GM21737 (cell line): Measurements from ENCODE around the gene GRWD1.
A peak's percentile ranks its signal among the peaks of the same experiment; 100 is the strongest.

Source experiments
- ATAC-seq: cut with Tn5 transposase; IDR thresholded peaks from one replicate; pipeline ENCODE4 v1.9.1; 2021; ENCODE audit warnings: mild to moderate bottlenecking, moderate library complexity; ENCODE audit not compliant: unreplicated experiment

Gene GRWD1

DNA sequence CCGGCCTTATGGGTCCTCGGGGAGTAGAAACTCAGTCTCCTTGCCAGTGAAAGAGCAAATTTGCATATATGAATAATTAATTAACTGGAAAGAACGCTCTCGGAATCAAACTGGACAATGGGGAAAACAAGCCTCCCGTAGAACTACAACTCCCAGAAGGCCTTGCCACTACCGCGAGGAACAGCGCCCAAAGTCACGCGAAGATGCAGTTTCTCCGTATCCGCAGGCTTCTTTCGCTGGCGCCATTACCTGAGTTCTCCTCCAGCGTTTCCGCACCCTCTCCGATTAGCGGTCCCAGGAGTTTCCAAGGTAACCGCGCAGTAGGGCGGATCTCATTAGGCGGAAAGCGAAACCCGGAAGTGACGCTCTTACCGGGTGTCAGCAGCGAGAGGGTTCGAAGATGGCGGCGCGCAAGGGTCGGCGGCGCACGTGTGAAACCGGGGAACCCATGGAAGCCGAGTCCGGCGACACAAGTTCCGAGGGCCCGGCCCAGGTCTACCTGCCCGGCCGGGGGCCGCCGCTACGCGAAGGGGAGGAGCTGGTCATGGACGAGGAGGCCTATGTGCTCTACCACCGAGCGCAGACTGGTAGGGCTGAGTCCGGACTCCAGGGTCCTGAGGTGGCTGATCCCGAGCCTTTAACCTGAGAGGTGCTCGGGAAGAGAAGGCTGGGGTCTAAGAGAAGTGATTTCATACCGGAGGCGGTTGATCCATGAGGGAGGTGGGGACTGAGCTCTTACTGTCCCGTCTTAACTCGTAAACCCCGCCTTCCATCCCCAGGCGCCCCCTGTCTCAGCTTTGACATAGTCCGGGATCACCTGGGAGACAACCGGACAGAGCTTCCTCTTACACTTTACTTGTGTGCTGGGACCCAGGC, at the start of gene GRWD1:
Gene GRWD1, plus strand, starts transcription at position 378 of the 876 bp plus-strand sequence. Its CDS starts 23 bp downstream, at position 401.
- ATAC-seq, result peak; percentile 83

DNA sequence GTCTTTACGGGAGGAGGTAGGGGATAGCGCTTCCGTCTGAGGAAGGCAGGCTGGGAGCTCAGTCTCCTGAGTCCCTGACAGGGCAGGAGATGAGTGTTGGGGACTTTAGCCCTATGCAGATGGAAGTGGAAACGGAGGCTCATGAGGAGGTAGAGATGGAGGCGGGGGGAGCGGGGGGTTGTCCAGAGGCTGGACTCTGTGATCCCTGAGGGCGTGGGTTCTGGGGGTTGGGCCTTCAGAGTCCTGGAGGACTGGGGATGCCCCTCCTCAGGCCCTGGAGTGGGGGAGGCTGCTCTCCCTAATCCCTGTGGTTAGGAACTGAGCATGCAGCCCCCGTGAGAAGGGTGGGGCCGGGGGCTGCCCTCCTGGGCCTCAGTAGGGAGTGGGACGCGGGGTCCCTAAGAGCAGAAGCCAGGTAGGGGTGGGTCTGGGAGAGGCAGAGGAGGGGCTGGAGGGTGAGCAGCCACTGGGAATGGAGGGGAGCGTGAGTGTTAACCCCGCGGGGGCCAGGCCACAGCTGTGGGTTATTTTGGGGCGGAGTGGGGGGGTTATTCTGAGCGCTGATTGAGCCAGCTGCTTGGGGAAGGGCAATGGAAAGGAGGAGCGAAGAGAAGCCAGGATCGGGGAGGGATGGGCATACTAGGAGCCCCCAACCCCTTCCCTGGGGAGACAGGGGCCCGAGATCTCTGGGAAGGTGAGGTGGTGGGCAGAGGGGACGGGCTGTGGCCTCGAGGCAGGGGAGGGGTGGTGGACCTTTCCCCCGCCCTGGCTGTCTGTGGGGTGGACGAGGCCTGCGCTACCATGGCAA, 49.6 kb upstream of the GRWD1 start:
- no peak for ATAC-seq

DNA sequence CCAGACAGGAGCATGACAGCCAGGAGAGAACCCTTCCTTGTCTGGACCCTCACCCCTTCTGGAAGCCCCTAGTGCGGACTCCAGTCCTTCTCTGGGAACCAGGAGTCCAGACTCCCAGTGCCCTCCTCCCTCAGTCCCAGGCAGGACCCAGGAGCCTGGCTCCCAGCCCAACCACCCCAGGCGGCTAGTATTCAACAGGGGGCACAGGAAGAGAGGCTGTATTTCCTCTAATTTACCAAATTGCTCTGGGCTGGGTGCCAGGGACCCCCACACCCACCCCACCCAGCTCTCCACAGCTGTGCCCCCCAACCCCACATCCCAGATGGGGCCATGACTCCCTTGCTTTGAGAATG, 49.0 kb upstream of the GRWD1 start:
- no peak for ATAC-seq

DNA sequence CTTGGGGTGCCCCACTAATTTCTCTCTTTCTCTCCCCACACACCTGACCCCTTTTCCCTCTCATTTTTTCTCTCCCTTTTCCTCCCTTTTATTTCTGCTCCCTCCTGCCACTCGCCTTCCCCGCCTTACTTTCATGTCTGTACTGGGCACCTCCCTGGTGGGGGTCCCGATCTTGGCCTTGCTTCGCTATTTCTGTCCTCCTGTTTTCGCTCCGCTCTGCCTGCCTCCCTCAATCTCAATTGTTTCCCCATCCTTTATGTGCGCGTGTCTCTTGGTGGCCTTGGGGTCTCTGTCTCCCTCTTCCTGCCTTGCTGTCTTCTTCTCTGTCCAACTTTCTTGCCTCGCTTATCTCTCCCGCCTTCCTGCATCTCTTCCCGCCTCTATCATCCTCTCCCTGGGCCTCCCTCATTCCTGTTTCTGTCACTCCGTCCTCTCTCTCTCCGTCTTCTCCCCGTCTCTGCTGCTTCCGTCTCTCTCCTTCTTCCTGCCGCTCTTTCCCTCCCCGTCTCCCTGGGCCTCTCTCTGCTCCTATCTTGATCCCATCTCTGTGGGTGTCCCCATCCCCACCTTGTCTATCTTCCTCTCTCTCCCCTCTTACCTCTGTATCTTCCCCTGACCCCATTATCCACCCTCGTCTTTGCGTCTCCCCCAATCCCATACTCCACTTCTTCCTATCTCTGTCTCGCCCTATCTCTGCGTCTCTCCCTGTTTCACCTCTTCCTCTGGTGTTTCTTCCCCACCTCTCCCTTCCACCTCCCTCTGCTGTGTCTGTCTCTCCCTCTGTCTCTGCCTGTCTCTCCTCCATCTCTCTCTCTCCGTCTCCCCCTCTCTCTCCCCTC, 48.3 kb upstream of the GRWD1 start:
- ATAC-seq, result no peak

DNA sequence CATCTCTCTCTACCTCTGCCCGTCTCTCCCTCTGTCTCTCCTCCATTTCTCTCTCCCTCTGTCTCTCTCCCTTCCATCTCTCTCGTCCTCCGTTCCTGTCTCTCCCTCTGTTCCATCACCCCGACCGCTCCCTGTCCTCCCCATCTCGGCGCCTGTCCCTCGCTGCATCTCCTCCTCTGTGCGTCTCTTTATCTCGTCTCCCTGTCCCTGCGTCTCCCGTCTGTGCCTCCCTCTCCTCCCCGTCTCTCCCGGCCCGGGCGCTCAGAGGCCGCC, 47.7 kb upstream of the GRWD1 start:
- ATAC-seq, result no peak

DNA sequence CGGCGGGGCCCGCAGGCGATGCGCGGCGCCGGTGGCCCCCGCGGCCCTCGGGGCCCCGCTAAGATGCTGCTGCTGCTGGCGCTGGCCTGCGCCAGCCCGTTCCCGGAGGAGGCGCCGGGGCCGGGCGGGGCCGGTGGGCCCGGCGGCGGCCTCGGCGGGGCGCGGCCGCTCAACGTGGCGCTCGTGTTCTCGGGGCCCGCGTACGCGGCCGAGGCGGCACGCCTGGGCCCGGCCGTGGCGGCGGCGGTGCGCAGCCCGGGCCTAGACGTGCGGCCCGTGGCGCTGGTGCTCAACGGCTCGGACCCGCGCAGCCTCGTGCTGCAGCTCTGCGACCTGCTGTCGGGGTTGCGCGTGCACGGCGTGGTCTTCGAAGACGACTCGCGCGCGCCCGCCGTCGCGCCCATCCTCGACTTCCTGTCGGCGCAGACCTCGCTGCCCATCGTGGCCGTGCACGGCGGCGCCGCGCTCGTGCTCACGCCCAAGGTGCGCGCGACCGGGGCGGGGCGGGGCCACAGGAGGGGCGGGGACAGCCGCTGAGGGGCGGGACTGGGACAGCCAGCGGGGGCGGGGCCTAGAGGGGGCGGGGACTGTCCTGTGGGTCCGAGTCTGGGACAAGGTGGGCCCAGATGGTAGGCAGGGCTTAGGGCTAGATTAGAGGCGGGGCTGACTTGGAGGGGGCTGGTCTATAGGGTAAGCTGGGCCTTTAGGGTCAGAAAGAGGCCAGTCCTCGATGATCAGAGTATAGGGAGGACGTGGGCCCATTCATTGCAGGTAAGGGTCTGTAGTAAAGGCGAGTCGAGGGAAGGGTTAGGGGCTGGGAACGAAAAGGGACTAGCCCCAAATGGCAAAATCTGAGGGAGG, 47.2 kb upstream of the GRWD1 start:
- peak; percentile 57 for ATAC-seq

DNA sequence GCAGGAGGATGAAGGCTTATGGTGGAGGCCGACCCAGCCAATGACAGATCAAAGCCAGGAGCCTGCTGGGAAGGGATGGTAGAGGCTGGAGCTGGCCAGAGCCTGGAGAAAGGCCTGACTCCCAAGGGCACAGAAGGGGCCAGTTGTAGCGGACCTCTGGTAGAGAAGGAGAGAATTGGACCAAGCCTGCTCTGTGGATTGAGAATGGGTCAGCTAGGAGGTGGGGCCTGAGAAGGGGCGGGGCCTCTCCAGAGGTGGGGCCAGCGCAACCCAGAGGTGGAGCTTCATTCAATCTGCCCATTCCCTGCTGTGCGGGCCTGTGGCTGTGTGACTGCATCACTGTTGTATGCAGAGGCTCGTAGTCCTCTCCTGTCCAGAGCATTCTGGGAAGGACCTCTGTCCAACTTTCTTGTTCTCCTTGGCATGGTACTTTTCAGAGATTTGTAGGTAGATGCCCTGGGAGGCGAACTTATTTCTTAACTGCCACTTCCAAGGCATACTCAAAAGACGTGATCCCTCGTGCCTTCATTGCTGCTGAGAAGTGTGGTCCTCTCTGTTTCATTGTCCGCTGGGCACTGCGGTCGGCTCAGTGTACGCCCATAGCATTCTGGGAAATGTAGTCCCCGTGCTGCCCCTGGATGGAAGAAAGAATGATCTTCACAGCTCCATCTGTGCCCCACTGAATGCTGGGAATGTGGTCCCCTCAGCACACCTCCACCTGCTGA, 45.6 kb upstream of the GRWD1 start:
- no peak for ATAC-seq

DNA sequence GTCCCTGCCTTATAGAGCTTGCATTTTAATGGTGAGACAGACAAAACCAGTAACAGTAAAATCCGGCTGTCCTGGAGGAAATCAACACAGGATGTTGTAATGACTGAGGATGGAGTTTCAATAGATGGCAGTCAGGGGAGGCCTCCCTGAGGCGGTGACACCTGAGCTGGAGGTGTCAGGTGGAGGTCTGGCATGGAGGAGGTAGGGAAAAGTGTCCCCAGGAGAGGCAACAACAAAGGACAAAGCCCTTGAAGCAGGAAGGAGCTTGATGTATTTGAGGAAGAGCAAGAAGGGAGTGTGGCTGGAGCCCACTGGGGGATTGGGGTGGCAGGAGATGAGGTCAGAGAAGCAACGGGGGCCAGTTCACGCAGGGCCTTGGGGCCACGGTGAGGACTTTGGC, 44.5 kb upstream of the GRWD1 start:
- ATAC-seq, result no peak

DNA sequence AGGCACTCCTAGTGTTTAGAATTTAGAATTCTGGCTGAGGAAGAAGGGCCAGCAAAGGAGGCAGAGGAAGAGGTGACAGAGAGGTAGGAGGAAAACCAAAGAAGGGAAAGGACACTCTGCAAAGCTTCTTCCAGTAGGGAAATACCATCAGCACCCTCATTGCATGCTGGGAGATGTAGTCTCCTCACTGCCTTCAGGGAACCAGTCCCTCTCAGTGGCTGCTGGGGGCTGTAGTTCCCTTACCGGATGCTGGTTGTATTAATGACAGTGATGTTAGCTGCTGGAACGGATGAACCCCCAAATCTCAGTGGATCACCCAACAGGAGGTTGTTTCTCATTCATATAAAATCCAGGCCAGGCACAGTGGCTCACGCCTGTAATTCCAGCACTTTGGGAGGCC, 42.2 kb upstream of the GRWD1 start:
- no peak for ATAC-seq

DNA sequence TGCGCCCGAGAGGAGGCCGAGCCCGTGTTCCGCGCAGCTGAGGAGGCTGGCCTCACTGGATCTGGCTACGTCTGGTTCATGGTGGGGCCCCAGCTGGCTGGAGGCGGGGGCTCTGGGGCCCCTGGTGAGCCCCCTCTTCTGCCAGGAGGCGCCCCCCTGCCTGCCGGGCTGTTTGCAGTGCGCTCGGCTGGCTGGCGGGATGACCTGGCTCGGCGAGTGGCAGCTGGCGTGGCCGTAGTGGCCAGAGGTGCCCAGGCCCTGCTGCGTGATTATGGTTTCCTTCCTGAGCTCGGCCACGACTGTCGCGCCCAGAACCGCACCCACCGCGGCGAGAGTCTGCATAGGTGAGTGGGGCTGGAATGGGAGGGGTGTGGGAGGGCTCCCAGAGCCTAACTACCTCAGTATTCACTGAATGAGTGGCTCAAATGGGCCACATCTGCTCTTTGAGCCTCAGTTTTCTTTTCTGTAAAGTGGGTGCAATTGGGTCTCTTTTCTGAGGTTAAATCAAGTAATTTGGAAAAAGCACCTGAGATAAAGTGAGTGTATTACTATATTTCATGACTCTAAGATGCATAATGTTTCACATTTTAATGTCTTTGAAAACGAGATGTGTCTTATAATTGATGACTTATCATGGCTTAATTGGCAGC, 40.6 kb upstream of the GRWD1 start:
- ATAC-seq, result no peak

DNA sequence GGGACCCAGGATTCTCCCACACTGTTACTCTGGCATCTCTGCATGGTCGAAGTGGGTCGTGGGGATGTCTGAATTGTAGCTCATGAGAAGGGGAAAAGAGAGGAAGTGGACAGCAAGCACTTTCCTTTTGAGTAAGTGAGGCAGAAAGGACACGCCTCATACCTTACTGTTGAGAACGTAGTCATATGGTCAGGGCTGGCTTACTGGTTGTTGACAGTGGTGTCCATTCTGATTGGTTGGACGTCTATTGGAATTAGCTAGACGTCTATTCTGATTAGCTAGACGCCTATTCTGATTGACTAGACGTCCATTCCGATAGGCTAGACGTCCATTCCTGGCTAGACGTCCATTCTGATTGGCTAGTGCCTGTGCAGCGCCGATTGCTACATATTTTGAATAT, 39.9 kb upstream of the GRWD1 start:
- no peak for ATAC-seq

DNA sequence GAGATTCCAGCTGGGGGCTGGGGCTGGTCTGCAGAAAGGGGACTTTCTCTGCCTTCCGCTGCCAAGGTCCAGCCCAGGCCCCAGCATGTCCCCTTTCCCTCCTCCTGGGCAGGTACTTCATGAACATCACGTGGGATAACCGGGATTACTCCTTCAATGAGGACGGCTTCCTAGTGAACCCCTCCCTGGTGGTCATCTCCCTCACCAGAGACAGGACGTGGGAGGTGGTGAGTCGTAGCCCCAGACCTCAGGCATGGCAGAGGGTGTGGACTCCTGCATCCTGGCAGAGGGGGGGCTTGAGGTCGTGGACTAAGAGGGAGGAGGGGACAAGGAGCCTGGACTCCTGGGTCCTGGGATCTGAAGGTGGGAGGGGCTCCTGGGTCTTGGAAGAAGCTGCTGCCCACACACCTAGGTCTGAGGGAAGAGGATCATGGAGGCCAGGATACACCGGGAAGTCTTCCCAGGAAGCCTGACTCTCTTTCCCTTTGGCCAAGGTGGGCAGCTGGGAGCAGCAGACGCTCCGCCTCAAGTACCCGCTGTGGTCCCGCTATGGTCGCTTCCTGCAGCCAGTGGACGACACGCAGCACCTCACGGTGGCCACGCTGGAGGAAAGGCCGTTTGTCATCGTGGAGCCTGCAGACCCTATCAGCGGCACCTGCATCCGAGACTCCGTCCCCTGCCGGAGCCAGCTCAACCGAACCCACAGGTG, 31.8 kb upstream of the GRWD1 start:
- ATAC-seq, result no peak

DNA sequence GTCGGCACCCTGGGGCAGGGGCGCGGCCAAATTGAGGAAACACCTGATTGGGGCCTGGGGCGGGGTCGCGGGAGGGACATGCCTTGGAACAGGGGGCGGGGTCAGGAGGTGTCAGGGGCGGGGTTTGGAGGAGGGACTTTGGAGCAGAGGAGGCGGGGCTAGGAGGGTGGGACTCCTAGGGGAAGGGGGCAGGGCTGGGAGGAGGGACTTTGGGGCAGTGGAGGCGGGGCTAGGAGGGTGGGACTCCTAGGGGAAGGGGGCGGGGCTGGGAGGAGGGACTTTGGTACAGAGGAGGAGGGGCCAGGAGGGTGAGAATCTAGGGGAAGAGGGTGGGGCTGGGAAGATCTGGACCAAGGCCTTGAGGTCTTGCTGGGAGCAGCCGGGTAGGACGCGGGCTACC, 30.4 kb upstream of the GRWD1 start:
- no peak for ATAC-seq

DNA sequence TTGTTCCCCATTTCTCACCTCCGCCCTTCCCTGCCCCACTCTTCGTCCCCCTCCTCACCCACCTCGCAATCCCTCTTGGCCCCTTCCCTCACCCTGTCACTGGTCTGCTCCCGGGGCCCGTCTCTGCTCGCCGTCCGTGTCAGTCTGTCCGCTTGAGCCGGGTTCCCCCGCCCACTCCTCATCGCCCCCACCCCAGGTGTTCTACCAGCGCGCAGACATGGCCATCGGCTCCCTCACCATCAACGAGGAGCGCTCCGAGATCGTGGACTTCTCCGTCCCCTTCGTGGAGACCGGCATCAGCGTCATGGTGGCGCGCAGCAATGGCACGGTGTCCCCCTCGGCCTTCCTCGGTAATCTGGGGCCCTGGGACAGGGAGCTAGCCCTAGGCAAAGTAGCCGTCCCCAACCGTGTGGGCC, 30.0 kb upstream of the GRWD1 start:
- ATAC-seq, result no peak

DNA sequence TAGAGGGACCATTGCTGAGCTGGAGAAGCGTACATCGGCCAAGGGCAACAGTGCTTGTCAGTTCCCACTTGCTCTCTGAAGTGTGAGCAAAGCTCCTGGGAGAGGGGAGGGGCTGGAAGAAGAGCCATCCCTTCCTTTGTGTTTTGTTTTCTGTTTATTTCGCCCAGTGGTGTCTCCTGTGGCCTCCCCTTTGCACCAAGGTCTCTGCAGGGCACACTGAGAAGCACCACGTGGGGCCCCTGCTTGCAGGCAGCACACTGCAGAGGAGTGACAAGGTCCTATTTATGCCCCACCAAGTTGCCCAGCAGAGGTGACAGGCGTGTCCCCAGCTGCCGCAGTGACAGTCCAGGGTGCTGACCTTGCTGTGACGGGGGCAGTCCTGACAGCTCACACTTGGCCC, 28.4 kb upstream of the GRWD1 start:
- no peak for ATAC-seq

DNA sequence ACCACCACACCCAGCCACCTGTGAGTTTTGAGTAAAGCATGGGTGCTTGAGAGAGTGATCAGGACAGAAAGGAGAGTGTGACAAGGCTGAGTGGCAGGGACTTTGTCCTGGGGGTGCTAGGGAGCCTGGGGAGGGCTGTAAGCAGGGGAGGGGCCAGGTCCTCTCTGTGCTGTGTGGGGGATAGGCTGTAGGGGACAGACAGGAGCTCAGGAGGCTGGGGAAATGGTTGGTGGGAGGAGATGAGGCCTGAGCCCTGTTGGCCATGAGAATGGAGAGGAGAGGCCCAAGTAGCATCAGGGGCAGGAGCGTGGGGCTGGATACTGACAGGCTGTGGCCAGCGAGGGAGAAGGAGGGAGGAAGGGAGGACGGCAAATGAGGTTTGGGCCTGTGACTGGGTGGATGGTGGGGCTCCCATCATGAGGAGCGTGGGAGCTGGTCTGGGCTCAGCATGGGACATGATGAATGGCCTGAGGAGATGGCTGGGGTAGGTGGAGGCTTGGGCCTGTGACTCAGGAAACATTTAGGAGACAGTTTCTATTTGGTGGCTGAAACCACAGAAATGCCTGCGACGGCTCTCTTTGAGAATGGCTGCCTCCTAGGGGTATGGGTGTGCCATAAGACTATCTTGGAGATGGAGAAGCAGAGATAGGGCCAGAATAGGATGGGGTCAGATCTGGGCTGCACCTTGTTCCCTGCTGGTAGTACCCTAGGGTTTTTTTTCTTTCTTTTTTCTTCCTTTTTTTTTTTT, 27.3 kb upstream of the GRWD1 start:
- no peak for ATAC-seq

DNA sequence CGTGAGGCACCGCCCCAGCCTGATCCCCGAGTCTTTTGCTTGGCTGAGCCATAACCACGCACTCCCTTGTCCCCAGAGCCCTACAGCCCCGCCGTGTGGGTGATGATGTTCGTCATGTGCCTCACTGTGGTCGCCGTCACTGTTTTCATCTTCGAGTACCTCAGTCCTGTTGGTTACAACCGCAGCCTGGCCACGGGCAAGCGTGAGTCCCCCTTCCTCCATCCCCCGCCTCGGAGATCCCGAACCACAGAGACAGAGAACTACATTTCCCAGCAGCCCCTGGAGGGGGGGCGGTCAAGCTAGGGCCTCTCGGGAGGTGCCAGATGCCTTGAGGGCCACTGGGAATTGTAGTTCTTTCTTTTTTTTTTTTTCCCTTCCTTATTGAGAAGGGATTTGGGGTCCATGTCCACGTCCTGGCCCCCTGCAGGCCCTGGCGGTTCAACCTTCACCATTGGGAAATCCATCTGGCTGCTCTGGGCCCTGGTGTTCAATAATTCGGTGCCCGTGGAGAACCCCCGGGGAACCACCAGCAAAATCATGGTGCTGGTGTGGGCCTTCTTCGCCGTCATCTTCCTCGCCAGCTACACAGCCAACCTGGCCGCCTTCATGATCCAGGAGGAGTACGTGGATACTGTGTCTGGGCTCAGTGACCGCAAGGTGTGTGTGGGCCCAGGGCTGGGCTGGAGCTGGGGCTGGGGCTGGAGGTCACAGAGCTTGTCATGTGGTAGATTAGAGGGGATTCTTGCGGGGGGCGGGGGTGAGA, 26.4 kb upstream of the GRWD1 start:
- ATAC-seq, result no peak
